OCI-LY1 (cell line): ENCODE data around the gene LRRC55.

Source experiments
- CTCF ChIP-seq: fragments of 200-600 bp; sonication (generic), shearing (Covaris generic); IDR thresholded peaks from 2 replicates; pipeline ENCODE4 v1.5.1; 2017; ENCODE audit warnings: mild to moderate bottlenecking, antibody characterized with exemption, low read length, moderate library complexity, mixed read lengths
- EZH2 ChIP-seq: fragments of 200-600 bp; sonication (generic), shearing (Covaris generic); IDR thresholded peaks from 2 replicates; pipeline ENCODE4 v1.8.0; 2017; ENCODE audit warnings: borderline replicate concordance, mixed run types, mild to moderate bottlenecking, antibody characterized with exemption, low read length, moderate library complexity, mixed read lengths

GRCh38 chr11:57180081-57180561 lies 1.6 kb upstream of the LRRC55 start:
- no peak for TF ChIP-seq CTCF
- TF ChIP-seq EZH2 = no peak
